ENCODE results near the gene PPP2R2D. TPM values are rescaled to one million over a fixed set of nuclear protein-coding genes. Genes with fewer than 3 reads are reported as not detected.
A peak's percentile ranks its signal among the peaks of the same experiment; 100 is the strongest.

PPP2R2D gene
- total RNA-seq: 14.4 and 29.6 TPM in 2 replicates
- polyA plus RNA-seq (2012): 25.7 TPM

- DNase-seq (ENCODE audit: low read depth): peak; percentile 93
These were observed at the start of gene PPP2R2D for GRCh38 chr10:131900350-131901152. PPP2R2D (plus strand) TSS chr10:131901008; CDS start chr10:131901149, 141 bp downstream.

- DNase-seq (ENCODE audit: low read depth): peak; percentile 3
These were observed 49.5 kb upstream of the PPP2R2D start for GRCh38 chr10:131851346-131851745.

GRCh38 chr10:131852176-131852822 is 48.5 kb upstream of the PPP2R2D start:
- no peak for DNase-seq (ENCODE audit: low read depth)

- DNase-seq (ENCODE audit: low read depth): no peak
These were observed 47.8 kb upstream of the PPP2R2D start for GRCh38 chr10:131852823-131853609.

GRCh38 chr10:131853610-131853964 is 47.2 kb upstream of the PPP2R2D start:
- no peak for DNase-seq (ENCODE audit: low read depth)

- DNase-seq (ENCODE audit: low read depth): no peak
These were observed 46.1 kb upstream of the PPP2R2D start for GRCh38 chr10:131854579-131855335.

- DNase-seq (ENCODE audit: low read depth): no peak
These were observed 45.1 kb upstream of the PPP2R2D start for GRCh38 chr10:131855461-131856401.

GRCh38 chr10:131856441-131857094 is 44.2 kb upstream of the PPP2R2D start:
- no peak for DNase-seq (ENCODE audit: low read depth)

- DNase-seq (ENCODE audit: low read depth): no peak
These were observed 43.4 kb upstream of the PPP2R2D start for GRCh38 chr10:131857156-131858117.

GRCh38 chr10:131858118-131858515 is 42.7 kb upstream of the PPP2R2D start:
- no peak for DNase-seq (ENCODE audit: low read depth)

GRCh38 chr10:131858583-131859340 is 42.0 kb upstream of the PPP2R2D start:
- no peak for DNase-seq (ENCODE audit: low read depth)

- DNase-seq (ENCODE audit: low read depth): no peak
These were observed 41.3 kb upstream of the PPP2R2D start for GRCh38 chr10:131859341-131860020.

GRCh38 chr10:131860311-131860710 is 40.5 kb upstream of the PPP2R2D start:
- DNase-seq (ENCODE audit: low read depth): no peak

GRCh38 chr10:131860806-131861440 is 39.9 kb upstream of the PPP2R2D start:
- no peak for DNase-seq (ENCODE audit: low read depth)

- no peak for DNase-seq (ENCODE audit: low read depth)
These were observed 38.3 kb upstream of the PPP2R2D start for GRCh38 chr10:131862548-131862947.

- DNase-seq (ENCODE audit: low read depth): no peak
These were observed 35.4 kb upstream of the PPP2R2D start for GRCh38 chr10:131865223-131865917.

Data from myocyte (in vitro differentiated cells).